Measurements from ENCODE around the gene TMEM40. TPM values are rescaled to one million over a fixed set of nuclear protein-coding genes. Genes with fewer than 3 reads are reported as not detected.
A peak's percentile ranks its signal among the peaks of the same experiment; 100 is the strongest.
"Not testable (repeated sequence)": the region's sequence is repeated elsewhere in the genome, so short reads cannot be mapped to it uniquely, and the experiment has no call there.

TMEM40 gene, protein sequence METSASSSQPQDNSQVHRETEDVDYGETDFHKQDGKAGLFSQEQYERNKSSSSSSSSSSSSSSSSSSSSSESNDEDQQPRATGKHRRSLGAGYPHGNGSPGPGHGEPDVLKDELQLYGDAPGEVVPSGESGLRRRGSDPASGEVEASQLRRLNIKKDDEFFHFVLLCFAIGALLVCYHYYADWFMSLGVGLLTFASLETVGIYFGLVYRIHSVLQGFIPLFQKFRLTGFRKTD
- polyA plus RNA-seq (ENCODE audit: insufficient read length): 2.2 TPM
- long read RNA-seq, donor 1, partial matches to known transcripts: 0 of 1 reads
- long read RNA-seq, donor 1, other reads (novel, unspliced or antisense): 0 of 1 reads
- long read RNA-seq, donor 2: 0 reads
- long read RNA-seq, donor 3, partial matches to known transcripts: 0 of 1 reads
- long read RNA-seq, donor 3, other reads (novel, unspliced or antisense): 0 of 1 reads
- long read RNA-seq, donor 4: 0 reads
- long read RNA-seq, donor 5, partial matches to known transcripts: 0 of 3 reads
- long read RNA-seq, donor 5, other reads (novel, unspliced or antisense): 0 of 3 reads
- long read RNA-seq, donor 6, partial matches to known transcripts: 0 of 1 reads
- long read RNA-seq, donor 6, other reads (novel, unspliced or antisense): 0 of 1 reads
- long read RNA-seq, donor 7, partial matches to known transcripts: 0 of 2 reads
- long read RNA-seq, donor 7, other reads (novel, unspliced or antisense): 0 of 2 reads
- long read RNA-seq, donor 8: 0 reads

DNA sequence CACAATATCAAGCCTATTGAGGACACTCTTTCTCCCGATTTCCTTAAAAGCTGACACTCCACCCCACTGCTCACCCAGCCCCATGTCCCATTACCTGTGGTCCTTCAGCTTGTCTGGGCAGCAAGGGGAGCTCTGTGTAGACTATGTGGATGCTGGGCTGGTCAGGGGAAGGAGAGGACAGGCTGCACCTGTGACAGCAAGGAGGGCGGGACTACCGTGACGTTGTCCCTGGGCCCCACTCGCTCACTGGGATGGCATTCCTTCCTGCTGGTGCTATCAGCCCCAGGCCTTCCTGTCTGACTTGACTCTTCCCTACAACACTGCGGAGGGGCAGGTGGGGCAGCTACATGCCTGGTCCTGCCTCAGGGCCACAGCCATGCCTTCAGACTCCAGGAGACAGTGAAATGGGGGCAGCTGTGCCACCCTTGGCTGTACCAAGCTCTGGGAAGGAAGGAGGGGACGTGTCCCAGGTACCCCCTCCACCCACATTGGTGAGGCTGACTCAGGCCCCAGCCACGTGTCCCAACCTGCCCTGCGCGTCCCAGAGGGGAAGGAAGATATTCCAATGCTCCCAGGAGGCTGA lies at the start of gene TMEM40:
Gene TMEM40, minus strand, starts transcription at position 163 of the 583 bp plus-strand sequence. CDS start 9,427 bp downstream, outside the sequence.
- DNase-seq: no peak

DNA sequence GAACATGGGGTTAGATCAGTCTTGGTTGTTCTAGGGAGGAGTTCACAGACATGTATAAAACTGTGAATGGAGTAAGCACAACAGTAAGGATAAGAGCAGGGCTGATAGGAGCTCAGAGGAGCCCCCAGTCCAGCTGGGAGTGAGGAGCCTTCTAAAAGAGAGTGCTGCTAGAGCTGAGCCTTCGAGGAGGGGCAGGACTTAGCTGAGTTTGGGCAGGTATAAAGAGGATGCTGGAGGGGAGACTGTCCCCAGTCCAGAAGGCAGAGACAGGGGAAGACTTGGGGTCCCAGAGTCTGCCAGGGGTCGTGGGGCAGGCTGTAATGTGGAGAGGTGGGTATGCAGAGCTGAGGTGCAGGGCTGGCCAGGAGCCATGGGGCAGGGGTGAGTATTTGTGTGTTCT lies 49.5 kb upstream of the TMEM40 start:
- DNase-seq: no peak

DNA sequence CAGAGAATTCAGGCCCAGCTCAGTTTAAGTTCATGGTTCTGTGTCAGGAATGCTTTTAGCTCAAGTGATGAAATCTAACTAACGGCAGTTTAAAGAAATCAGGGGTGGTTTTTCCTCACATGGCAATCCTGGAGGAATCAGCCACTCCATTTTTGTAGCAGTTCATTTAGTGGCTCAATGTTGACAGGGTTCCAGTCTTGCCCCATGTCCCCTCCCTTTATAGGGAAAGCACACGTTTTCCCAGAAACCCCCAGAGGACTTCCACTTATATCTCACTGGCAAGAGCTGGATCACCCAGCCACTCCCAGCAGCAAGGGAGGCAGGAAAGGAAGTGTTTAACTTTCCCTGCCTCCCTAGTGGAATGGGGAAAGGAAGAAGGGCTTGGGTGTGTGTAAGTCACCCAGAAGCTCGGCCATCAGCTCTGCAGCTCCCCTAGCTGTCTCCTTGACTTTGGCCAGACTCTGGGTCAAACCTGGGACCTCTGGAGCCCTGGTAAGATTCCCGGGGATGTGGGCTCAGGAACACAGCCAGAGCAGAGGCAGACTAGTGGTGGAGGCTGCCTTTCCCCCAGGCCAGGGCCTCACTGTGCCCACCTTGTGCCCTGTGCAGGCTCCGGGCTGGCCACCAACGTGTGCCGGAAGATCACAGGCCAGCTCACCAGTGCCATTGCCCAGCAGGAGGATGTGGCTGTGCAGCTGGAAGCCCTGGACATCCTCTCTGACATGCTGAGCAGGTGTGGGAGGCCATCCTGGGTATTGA lies 48.7 kb upstream of the TMEM40 start:
- DNase-seq: no peak

DNA sequence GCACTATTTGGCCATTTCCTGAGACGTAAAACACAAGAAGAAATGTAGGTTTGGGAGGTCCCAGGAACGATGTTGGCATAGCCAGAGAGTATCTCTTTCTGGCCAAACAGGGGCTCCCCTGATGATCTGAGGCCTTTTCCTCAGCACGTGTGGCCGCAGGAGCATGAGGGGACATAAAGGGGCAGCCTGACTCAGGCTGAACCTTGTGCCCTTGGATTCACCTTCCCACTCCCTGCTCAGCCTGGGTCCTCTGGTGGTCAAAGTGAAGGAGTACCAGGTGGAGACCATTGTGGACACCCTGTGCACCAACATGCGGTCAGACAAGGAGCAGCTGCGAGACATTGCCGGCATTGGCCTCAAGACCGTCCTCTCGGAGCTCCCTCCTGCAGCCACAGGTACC lies 48.0 kb upstream of the TMEM40 start:
- DNase-seq: no peak

DNA sequence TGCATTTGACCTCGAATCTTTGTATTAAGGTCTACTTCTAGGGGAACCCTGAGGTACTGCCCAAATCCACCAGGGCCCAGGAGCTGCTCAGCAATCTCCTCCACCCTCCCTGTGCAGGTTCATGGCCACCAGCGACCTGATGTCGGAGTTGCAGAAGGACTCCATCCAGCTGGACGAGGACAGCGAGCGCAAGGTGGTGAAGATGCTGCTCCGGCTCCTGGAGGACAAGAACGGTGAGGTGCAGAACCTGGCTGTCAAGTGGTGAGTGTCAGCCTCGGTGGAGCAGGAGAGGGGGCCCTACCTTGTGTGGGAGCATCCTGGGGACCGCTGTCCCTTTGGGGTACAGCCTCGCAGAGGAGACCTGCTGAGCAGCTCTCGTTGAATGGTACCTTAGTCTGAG lies 44.3 kb upstream of the TMEM40 start:
- DNase-seq: no peak

DNA sequence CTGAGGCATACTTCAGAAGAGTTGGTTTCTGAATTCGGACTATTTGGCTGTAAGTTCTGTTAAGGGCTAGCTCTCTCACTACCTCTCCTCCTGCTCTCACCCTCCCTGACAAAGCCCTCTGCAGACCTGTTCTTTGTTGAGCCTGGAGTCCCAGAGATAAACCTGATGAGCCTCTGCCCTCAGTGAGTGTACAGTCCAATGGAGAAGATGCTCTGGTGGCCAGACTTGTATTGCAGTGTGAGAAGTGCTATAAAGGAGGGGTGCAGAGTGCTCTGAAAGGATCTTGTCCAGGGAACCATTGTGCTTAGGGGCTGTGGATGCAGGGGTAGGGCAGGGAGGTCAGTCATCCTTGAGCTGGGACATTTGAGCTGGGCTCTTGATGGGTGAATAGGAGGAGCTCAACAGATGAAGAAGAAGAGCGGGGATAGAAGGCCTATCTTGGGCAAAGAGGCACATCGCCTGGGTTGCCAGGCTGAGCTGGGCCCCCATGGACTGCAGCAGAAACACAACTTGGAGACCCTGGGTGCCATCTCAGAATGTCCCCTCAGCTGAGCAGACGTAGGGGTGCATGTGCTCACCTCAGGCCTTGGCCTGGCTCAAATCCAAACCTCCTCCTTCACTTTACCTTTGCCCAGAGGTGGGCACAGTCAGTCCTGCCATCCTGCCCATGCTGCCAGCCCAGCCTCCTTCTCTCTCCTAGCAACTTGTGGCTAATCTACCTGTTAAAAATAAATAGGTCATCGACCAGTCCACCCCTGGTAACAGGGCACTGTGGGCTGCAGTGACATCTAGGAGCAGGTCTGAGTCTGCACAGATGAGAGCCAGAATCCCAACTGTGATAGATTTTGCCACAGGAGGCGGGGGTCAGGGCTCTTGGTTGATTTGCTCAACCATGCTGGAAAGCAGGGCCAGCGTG lies 40.7 kb upstream of the TMEM40 start:
- no peak for DNase-seq

DNA sequence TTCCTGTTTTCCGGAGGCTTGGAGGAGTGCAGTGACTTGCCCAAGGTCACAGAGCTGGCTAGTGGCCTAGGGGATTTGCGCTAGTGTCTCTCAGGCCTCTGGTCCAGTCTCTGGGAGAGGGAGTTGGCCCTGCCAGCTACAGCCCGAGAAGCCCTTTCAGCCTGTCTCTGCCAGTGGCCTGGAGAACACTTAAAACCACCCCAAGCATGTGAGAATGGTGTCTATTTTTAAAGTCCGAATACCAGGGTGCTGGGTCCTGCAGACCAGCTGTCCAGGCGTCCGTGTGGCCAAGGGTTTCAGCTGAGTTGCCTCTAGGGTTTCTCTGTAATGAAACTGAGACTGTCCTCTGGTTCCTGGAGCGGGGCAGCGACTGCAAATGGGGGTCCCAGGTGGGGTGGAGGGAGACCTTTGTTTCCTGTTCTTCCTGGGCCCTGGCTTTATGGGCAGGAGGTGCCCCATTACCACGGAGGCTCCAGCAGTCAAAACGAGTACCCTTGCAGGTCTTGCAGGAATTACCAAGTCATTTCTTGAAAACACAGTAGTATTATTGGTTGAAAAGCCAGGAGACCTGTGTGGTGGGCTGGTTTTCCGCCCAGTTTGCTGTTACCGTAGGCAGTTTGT lies 39.6 kb upstream of the TMEM40 start:
- DNase-seq: no peak

DNA sequence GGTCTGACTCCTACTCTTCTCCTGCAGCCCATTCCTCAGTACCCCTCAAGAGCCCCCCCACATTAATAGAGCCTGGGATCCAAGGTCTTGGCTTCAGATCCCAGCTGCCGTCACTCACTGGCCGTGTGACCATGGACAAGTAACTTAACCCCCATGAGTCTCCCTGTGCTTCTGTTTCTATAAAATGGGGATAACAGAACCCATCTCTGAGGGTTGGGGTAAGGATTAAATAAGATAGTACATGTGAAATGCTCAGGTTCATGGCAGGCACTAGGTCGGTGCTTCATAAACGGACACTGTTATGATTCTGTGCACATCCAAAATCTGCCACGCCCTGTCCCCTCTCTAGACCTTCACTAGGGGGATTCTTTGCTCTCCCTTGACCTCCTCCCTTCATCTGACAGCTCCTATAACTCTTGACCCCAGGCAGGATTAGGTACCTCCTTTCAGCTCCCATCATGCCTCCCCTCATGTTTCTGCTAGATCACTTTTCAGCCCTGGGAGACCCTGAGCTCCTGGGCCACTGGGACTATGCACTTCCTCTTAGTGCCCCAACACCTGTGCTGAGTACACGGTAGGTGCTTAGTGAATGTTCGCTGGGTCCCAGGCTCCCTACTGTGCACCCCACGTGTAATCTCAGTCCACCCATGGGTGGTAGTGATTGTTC lies 39.0 kb upstream of the TMEM40 start:
- no peak for DNase-seq

DNA sequence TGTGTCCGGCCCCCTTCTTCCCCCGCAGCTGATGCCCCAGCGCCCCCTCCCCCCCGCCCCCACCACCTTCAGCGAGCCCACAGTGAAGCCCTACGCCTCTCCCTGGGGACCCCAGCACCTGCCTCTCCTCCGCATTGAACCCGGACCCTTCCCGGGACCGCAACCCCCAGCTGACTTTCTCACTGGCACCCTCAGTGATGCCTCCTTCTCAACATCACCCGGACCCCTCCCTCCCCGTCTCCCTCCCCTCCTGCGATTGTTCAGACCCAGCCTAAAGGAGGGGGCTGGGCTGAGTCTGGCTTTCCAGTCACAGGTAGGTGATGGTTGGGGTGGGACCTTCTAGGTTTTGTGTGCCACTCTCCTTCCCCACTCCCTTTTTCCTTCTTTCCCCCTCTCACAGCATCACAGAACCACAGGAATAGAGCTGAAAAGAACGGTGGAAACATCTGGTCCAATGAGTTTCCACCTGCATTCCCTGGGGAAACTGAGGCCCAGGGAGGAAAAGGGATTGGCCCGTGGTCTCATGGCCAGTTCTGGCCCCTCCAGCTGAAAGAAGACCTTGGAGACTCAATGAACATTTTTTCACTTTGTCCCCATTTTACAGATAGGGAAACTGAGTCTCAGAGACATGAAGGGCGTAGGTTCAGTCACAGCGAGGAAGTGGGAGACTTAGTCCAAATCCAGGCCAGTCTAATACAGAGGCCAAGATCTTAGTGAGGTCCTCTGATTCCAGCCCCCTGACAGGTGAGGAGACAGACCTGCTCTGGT lies 38.2 kb upstream of the TMEM40 start:
- DNase-seq: no peak

DNA sequence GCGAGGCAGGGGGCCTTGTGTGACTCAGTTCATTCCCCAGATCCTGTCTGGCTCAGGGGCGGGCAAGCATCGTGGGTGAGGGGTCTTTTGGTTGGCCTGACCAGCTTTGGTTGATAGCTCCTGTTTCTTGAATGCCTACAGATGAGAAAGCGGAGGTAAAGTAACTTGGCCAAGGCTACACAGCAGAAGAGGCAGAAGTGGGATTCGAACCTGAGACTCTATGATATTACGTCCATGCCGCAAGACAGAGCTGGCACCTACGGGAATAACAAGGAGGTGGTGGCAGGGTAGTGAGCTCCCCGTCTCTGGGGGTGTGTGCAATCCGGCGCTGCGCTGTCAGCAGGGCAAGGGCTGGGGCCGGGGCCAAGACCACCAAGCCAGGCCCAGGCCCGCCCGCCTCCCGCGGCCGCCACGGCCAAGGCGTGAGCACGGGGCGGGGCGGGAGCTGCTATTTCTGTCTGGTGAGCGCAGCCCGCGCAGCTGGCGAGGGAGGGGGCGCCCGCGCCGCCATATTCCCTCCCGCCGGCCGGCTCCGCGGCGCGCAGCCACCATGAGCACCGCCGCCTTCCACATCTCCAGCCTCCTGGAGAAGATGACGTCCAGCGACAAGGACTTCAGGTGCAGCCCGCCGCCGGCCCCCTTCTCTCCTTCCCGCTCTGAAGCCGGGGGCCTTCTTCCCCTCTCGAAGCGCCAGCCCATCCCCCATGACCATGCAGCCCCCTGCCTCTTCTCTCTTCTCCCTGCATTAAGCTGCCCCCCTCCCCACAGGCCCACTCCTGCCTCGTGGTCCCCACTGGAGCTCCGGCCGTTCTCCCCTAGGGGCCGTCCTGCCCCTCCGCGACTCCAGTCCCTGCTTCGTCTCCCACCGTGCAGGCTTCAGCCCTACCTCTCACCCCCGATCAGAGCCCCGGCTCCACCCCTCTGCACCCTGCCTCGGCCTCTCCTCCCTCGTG lies 37.4 kb upstream of the TMEM40 start, which contains the start of gene CAND2:
Gene CAND2, plus strand, starts transcription at position 510 of the 953 bp plus-strand sequence. Its CDS starts 41 bp downstream, at position 551.
- peak; percentile 68 for DNase-seq

DNA sequence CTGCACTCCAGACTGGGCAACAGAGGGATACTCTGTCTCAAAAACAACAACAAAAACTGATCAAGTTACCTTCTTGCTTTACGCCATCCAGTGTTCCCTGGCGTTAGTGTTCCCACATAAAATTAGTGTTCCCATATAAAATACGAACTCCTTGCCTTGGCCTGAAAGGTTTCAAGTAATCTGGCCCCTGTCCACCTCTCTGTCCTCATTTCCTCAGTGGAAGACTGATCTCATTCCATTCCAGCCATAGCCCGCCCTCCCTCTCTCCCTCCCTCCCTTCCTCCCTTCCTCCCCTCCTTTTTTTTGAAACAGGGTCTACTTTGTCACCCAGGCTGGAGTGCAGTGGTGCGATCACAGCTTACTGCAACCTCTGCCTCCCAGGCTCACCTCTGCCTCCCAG lies 34.6 kb upstream of the TMEM40 start:
- DNase-seq: no peak

DNA sequence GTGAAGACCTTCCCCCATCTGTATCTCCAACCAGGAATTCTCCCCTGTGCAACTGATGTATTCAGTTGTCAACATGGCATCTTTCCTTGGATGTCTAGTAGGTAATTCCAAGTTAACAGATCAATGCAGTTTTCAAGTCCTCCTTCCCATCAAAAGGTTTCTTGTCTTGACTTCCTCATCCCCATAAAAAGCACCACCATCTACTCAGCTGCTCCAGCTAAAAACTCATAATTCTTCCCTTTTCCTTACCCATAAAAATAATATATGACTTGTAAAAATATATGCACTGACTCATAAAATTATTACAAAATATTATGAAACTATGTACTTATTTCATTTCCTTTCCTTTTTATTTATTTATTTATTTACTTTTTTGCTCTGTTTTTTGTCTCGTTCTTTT lies 32.4 kb upstream of the TMEM40 start:
- no peak for DNase-seq

DNA sequence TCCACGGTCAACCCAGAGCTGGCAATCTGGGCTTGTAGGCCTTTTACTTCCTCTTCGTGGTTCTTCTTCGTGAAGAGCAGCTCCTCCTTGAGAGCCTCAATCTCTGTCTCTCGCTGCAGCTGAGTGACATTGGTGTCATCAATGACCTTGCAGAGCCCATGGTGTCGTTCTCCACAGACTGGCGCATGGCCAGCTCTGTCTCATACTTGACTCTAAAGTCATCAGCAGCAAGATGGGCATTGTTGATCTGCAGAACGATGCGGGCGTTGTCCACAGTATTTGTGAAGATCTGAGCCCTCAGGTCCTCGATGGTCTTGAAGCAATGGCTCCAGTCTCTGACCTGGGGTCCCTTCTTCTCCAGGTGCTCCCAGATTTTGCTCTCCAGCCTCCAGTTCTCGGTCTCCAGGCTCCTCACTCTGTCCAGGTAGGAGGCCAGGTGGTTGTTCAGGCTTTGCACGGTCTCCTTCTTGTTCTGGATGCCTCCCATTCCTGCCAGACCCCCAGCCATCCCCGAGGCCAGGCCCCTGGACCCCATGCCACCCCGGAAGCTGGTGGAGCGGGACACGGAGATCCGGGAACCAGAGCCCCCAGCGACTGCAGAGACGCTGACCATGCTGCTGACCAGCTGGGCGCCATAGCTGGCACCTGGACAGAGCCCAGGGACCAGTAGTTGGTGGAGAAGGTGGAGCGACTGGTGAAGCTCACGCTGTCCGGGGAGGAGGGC lies 29.1 kb upstream of the TMEM40 start:
- DNase-seq: not testable (repeated sequence)

DNA sequence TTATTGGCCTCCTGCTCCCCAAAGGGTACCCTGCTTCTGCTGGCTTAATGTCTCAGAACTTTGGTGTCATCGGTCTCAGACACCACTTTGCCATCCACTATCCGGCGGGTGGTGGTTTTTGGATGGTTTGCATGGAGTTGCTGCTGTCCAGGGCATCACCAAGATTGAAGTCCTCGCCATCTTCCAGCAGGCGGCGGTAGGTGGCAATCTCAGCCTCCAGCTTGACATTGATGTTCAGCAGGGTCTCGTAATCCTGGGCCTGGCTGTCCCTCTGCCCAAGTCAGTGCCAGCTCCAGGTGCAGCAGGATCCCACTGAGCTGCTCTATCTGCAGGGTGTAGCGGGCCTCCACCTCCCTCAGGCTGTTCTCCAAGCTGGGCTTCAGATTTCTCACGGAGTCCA lies 28.3 kb upstream of the TMEM40 start:
- not testable (repeated sequence) for DNase-seq

DNA sequence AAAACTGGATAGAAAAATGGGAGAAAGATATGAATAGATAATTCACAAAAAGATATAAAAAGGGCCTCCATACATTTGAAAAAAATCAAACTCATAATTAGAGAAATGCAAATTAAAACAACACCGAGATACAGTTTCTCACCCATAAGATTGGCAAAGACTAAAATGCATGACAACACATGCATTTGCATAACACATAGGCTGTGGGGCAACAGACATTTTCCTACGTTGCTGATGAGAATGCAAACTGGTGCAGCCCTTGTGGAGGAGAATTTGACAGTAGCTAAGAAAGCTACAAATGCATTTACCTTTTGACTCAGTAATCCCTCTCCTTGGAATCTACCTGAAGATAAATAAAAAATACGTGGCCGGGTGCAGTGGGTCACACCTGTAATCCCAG lies 26.0 kb upstream of the TMEM40 start:
- DNase-seq: no peak

DNA sequence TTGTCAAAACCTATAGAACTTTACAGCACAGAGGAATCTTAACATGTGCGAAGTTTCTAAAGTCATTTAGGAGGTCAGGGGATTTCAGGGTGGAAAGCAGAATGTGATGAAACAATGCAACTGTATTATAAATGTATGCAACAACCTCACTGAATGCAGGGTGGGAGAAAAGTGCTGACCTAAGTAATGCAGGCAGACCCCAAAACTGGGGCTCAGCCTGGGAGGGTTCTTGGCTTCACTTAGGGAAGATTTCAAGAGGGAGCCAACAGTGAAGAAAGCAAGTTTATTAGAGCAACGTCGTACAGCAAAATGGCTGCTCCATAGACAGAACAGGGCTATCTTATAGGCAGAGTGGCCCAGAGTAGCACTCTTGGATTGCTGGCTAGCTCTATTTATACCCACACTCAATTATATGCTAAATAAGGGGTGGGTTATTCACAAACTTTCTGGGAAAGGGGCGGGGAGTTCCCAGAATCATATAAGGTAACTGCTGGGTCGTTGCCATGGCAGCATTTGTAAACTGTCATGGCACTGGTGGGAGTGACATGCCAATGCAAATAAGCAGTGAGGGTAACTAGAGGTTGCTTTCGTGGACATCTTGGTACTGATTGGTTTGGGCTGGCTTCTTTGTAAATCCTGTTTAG lies 23.2 kb upstream of the TMEM40 start:
- no peak for DNase-seq

DNA sequence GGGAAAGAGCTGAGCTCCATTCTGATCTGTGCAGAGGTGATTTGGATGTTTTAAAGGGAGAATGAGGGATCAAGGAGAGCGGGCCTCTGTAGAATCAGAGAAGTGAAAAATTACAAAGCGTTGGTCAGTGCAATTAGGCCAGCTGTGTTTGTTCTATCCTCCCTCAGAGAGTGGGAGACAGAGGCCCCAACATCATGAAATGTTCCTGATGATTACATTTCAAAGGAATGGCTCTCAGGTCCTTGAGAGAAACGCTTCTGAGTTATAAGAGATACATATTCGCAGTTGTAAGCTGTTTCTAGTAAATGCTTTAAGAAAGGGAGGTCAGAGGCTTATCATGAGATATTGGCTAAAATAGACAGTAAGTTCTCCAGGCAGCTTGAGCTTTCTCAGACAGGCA lies 21.7 kb upstream of the TMEM40 start:
- DNase-seq: no peak
